HepG2 (cell line): ENCODE results near the gene SHE. TPM values are rescaled to one million over a fixed set of nuclear protein-coding genes. Genes with fewer than 3 reads are reported as not detected.

Experiments
- ATF7-NPFF ChIP-seq: sonication (generic); formaldehyde crosslinking; IDR thresholded peaks from 2 replicates; pipeline ENCODE4 v1.8.1; 2023; ENCODE audit warnings: mild to moderate bottlenecking, low read depth, missing genetic modification reagents, moderate library complexity
- GABPB1 ChIP-seq: IDR thresholded peaks from 2 replicates; pipeline ENCODE4 v1.6.1; 2016; ENCODE audit warnings: mild to moderate bottlenecking, missing genetic modification reagents, moderate library complexity, missing compliant biosample characterization
- GATAD1 ChIP-seq: IDR thresholded peaks from 2 replicates; pipeline ENCODE4 v1.6.1; 2016; ENCODE audit warnings: missing genetic modification reagents, missing compliant biosample characterization
- HOXD1 ChIP-seq: sonication (generic); formaldehyde crosslinking; IDR thresholded peaks from 2 replicates; pipeline ENCODE4 v1.5.0; 2020; ENCODE audit warnings: missing genetic modification reagents
- KAT8 ChIP-seq: IDR thresholded peaks from 2 replicates; pipeline ENCODE4 v1.6.1; 2016; ENCODE audit warnings: missing genetic modification reagents, missing compliant biosample characterization
- KDM3A ChIP-seq: IDR thresholded peaks from 2 replicates; pipeline ENCODE4 v1.6.1; 2018; ENCODE audit warnings: low read depth, missing compliant biosample characterization
- MZF1 ChIP-seq: sonication (generic); formaldehyde crosslinking; IDR thresholded peaks from 2 replicates; pipeline ENCODE4 v1.8.1; 2023; ENCODE audit warnings: mild to moderate bottlenecking, missing genetic modification reagents, borderline replicate concordance
- NCOA2 ChIP-seq: sonication (generic); formaldehyde crosslinking; IDR thresholded peaks from 2 replicates; pipeline ENCODE4 v1.8.0; 2022; ENCODE audit warnings: inconsistent platforms
- TBX2 ChIP-seq: sonication (generic); formaldehyde crosslinking; IDR thresholded peaks from 2 replicates; pipeline ENCODE4 v1.5.0; 2020; ENCODE audit warnings: missing genetic modification reagents, mild to moderate bottlenecking, borderline replicate concordance
- TBX3 ChIP-seq: fragments of 450-650 bp; IDR thresholded peaks from 2 replicates; pipeline ENCODE4 v1.6.1; 2017; ENCODE audit warnings: antibody characterized with exemption, mild to moderate bottlenecking, inconsistent platforms, borderline replicate concordance
- TOPORS ChIP-seq: sonication (generic); formaldehyde crosslinking; IDR thresholded peaks from 2 replicates; pipeline ENCODE4 v1.8.0; 2023; ENCODE audit warnings: mild to moderate bottlenecking, missing genetic modification reagents
- YEATS2 ChIP-seq: sonication (generic); formaldehyde crosslinking; IDR thresholded peaks from 2 replicates; pipeline ENCODE4 v1.4.0; 2020; ENCODE audit warnings: missing genetic modification reagents, borderline replicate concordance
- ZNF232 ChIP-seq: sonication (generic); formaldehyde crosslinking; IDR thresholded peaks from 2 replicates; pipeline ENCODE4 v1.4.0; 2020; ENCODE audit warnings: missing genetic modification reagents, borderline replicate concordance
- ZNF44 ChIP-seq: sonication (generic); formaldehyde crosslinking; IDR thresholded peaks from 2 replicates; pipeline ENCODE4 v1.5.1; 2020; ENCODE audit warnings: mild to moderate bottlenecking, missing genetic modification reagents
- ZNF629 ChIP-seq: sonication (generic); formaldehyde crosslinking; conservative IDR thresholded peaks from 2 replicates; pipeline ENCODE4 v1.5.0; 2020; ENCODE audit warnings: missing genetic modification reagents
- polyA plus RNA-seq, 8 experiments: library from polyadenylated mRNA; depleted of rRNA in 3 of 8; stranded (reverse) in 7 of 8; unstranded in 1 of 8; fragments of >200 nt; fragmentation: Illumina TruSeq in 4 of 8; extraction: Trizol in 4 of 8; gene quantifications; 2 replicates each; pipeline versions ENCODE4 v1.2.1 to v1.2.3, GENCODE V29; 2011 to 2016; ENCODE audit warnings: low read depth in 4 of 8, missing spikeins in 1 of 8, mixed read lengths in 1 of 8; ENCODE audit not compliant: insufficient read depth in 1 of 8
- total RNA-seq, 5 experiments: library from RNA; depleted of rRNA; stranded (reverse); fragments of >200 nt; fragmentation: Illumina TruSeq; extraction: Trizol; gene quantifications; 2 replicates each; pipeline ENCODE4 v1.2.3, GENCODE V29; 2016; ENCODE audit warnings: low read depth in 1 of 5
- TF ChIP-seq, protein P1 (sequence below): sonication (generic); formaldehyde crosslinking; IDR thresholded peaks from 2 replicates; pipeline ENCODE4 v1.8.1; 2022; ENCODE audit warnings: mild to moderate bottlenecking, missing genetic modification reagents
- TF ChIP-seq, protein P2 (sequence below): IDR thresholded peaks from 2 replicates; pipeline ENCODE4 v1.4.0; 2020; ENCODE audit warnings: mild to moderate bottlenecking, missing genetic modification reagents
- TF ChIP-seq, protein P3 (sequence below): sonication (generic); formaldehyde crosslinking; IDR thresholded peaks from 2 replicates; pipeline ENCODE4 v1.4.0; 2020; ENCODE audit warnings: missing genetic modification reagents
- TF ChIP-seq, protein P4 (sequence below): sonication (generic); formaldehyde crosslinking; IDR thresholded peaks from 2 replicates; pipeline ENCODE4 v1.4.0; 2020; ENCODE audit warnings: mild to moderate bottlenecking, missing genetic modification reagents
- TF ChIP-seq, protein P5 (sequence below): sonication (generic); formaldehyde crosslinking; IDR thresholded peaks from 2 replicates; pipeline ENCODE4 v1.4.0; 2020; ENCODE audit warnings: missing genetic modification reagents, borderline replicate concordance

The SHE gene
- total and polyA plus RNA-seq, 2 of the 13 experiments (the other 11 are each of a cell fraction or from before 2014, with no cell fraction given), result not detected

DNA sequence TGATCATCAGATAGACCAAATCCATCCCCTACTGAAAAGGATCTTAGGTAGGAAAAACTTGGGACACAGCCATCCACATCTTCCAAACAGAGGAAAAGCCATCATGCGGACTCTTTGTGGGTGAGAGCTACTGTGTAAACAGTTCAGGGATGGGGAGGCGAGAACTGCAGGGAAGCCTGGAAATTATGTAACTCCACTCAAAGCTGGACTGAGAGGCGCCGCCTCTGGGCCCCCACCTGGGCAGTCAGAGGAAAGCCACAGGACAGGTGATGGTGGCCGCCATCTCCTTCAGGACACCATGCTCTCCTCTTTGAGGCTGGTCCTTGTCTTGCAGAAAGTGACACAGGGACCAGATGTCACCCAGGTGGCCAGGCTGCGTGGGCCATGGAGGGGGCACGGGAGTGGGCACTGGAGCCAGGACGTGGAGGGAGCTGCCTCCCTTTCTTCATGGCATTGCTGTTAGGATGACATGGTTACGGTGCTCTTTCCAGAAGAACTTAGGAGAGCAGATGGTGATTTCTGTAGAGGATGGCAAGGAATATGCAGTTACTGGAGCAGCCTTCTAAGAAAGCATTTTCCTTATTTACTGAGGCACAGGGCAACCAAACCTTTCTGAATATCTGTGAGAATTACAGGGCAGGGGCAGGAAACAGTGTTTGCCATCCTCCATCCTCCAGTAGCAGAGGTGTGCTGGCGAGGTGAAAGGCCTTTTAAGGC lies 32.2 kb downstream of the SHE start (continued):
- TF ChIP-seq ZNF44 (CRISPR knock-in tag) (no peak), GABPB1 (CRISPR knock-in tag) (no peak), GATAD1 (CRISPR knock-in tag) (no peak), ZNF232 (CRISPR knock-in tag) (0 out of 2 replicates have a peak, but pooled peaks have one; percentile 14), KAT8 (CRISPR knock-in tag) (peak; percentile 49; the same call in 1 of the 2 replicates), ZNF629 (CRISPR knock-in tag) (no peak), HOXD1 (no peak), YEATS2 (CRISPR knock-in tag) (peak; percentile 33; the same call in 1 of the 2 replicates), KDM3A (CRISPR knock-in tag) (no peak), TBX2 (peak; percentile 57; the same call in 1 of the 2 replicates), NCOA2 (CRISPR knock-in tag) (peak; percentile 25; the same call in 1 of the 2 replicates), MZF1 (CRISPR knock-in tag) (no peak), TOPORS (CRISPR knock-in tag) (no peak), TBX3 (no peak), ATF7-NPFF (CRISPR knock-in tag) (no peak)
- TF ChIP-seq, protein P1, sequence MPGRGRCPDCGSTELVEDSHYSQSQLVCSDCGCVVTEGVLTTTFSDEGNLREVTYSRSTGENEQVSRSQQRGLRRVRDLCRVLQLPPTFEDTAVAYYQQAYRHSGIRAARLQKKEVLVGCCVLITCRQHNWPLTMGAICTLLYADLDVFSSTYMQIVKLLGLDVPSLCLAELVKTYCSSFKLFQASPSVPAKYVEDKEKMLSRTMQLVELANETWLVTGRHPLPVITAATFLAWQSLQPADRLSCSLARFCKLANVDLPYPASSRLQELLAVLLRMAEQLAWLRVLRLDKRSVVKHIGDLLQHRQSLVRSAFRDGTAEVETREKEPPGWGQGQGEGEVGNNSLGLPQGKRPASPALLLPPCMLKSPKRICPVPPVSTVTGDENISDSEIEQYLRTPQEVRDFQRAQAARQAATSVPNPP (CRISPR knock-in tag), result no peak
- TF ChIP-seq, protein P2, sequence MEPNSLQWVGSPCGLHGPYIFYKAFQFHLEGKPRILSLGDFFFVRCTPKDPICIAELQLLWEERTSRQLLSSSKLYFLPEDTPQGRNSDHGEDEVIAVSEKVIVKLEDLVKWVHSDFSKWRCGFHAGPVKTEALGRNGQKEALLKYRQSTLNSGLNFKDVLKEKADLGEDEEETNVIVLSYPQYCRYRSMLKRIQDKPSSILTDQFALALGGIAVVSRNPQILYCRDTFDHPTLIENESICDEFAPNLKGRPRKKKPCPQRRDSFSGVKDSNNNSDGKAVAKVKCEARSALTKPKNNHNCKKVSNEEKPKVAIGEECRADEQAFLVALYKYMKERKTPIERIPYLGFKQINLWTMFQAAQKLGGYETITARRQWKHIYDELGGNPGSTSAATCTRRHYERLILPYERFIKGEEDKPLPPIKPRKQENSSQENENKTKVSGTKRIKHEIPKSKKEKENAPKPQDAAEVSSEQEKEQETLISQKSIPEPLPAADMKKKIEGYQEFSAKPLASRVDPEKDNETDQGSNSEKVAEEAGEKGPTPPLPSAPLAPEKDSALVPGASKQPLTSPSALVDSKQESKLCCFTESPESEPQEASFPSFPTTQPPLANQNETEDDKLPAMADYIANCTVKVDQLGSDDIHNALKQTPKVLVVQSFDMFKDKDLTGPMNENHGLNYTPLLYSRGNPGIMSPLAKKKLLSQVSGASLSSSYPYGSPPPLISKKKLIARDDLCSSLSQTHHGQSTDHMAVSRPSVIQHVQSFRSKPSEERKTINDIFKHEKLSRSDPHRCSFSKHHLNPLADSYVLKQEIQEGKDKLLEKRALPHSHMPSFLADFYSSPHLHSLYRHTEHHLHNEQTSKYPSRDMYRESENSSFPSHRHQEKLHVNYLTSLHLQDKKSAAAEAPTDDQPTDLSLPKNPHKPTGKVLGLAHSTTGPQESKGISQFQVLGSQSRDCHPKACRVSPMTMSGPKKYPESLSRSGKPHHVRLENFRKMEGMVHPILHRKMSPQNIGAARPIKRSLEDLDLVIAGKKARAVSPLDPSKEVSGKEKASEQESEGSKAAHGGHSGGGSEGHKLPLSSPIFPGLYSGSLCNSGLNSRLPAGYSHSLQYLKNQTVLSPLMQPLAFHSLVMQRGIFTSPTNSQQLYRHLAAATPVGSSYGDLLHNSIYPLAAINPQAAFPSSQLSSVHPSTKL (CRISPR knock-in tag), result peak; percentile 71
- TF ChIP-seq, protein P3, sequence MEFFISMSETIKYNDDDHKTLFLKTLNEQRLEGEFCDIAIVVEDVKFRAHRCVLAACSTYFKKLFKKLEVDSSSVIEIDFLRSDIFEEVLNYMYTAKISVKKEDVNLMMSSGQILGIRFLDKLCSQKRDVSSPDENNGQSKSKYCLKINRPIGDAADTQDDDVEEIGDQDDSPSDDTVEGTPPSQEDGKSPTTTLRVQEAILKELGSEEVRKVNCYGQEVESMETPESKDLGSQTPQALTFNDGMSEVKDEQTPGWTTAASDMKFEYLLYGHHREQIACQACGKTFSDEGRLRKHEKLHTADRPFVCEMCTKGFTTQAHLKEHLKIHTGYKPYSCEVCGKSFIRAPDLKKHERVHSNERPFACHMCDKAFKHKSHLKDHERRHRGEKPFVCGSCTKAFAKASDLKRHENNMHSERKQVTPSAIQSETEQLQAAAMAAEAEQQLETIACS (CRISPR knock-in tag), result no peak
- TF ChIP-seq, protein P4, sequence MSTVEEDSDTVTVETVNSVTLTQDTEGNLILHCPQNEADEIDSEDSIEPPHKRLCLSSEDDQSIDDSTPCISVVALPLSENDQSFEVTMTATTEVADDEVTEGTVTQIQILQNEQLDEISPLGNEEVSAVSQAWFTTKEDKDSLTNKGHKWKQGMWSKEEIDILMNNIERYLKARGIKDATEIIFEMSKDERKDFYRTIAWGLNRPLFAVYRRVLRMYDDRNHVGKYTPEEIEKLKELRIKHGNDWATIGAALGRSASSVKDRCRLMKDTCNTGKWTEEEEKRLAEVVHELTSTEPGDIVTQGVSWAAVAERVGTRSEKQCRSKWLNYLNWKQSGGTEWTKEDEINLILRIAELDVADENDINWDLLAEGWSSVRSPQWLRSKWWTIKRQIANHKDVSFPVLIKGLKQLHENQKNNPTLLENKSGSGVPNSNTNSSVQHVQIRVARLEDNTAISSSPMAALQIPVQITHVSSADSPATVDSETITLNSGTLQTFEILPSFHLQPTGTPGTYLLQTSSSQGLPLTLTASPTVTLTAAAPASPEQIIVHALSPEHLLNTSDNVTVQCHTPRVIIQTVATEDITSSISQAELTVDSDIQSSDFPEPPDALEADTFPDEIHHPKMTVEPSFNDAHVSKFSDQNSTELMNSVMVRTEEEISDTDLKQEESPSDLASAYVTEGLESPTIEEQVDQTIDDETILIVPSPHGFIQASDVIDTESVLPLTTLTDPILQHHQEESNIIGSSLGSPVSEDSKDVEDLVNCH (CRISPR knock-in tag), result no peak
- TF ChIP-seq, protein P5, sequence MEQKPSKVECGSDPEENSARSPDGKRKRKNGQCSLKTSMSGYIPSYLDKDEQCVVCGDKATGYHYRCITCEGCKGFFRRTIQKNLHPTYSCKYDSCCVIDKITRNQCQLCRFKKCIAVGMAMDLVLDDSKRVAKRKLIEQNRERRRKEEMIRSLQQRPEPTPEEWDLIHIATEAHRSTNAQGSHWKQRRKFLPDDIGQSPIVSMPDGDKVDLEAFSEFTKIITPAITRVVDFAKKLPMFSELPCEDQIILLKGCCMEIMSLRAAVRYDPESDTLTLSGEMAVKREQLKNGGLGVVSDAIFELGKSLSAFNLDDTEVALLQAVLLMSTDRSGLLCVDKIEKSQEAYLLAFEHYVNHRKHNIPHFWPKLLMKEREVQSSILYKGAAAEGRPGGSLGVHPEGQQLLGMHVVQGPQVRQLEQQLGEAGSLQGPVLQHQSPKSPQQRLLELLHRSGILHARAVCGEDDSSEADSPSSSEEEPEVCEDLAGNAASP (CRISPR knock-in tag), result no peak
